B cell (primary cell): Measurements from ENCODE around the gene CTIF.

Experiments used
- CTCF ChIP-seq: fragments of 200-600 bp; IDR thresholded peaks from one replicate; pipeline ENCODE4 v1.8.0; 2022; ENCODE audit warnings: antibody characterized with exemption, mild to moderate bottlenecking
- EZH2 ChIP-seq: IDR thresholded peaks from 2 replicates; pipeline ENCODE4 v1.6.1; 2012; ENCODE audit warnings: borderline replicate concordance, low read depth, mild to moderate bottlenecking, moderate library complexity, low read length; ENCODE audit not compliant: insufficient read depth, poor library complexity, severe bottlenecking

GRCh38 chr18:48637081-48637990 is 98.5 kb downstream of the CTIF start:
- TF ChIP-seq EZH2 = no peak
- no peak for TF ChIP-seq CTCF
